Tibial artery (tissue), 4 donors: ENCODE data around the gene FAM124A.

Experiments used
- DNase-seq, 2 donors: peaks; one replicate each; pipeline ENCODE4 v3.0.0-alpha.2; 2019
- H3K27ac ChIP-seq, 2 donors: fragments of 200-600 bp; sonication (generic) in 1 of 2; 1 replicate in 1 of 2; 2 replicates in 1 of 2; pipeline ENCODE4 v1.5.1; 2018 to 2019; ENCODE audit warnings: mild to moderate bottlenecking in 1 of 2
- H3K27me3 ChIP-seq, 2 donors: fragments of 200-600 bp; sonication (generic) in 1 of 2; one replicate each; pipeline versions ENCODE4 v1.5.1 to v1.6.0; 2016 to 2019
- H3K36me3 ChIP-seq, 3 donors: fragments of 200-600 bp; sonication (generic) in 2 of 3; one replicate each; pipeline ENCODE4 v1.5.1; 2016 to 2019; ENCODE audit warnings: mild to moderate bottlenecking in 2 of 3
- H3K4me1 ChIP-seq, 4 donors: fragments of 200-600 bp; sonication (generic) in 2 of 4; 1 replicate in 3 of 4; 2 replicates in 1 of 4; pipeline ENCODE4 v1.5.1; 2016 to 2019
- H3K4me3 ChIP-seq, 2 donors: fragments of 200-600 bp; sonication (generic) in 1 of 2; 1 replicate in 1 of 2; 2 replicates in 1 of 2; pipeline ENCODE4 v1.5.1; 2018 to 2019; ENCODE audit warnings: mild to moderate bottlenecking in 2 of 2
- H3K9me3 ChIP-seq, 3 donors: fragments of 200-600 bp; sonication (generic) in 1 of 3; one replicate each; pipeline ENCODE4 v1.5.1; 2016 to 2019
- intact Hi-C: fragments of 100-400 bp; cut with DNase I; formaldehyde crosslinking; loops from one replicate; pipeline ENCODE4 v1.15.0; 2023; ENCODE audit warnings: low total_unique reads
- TF ChIP-seq, protein P1 (sequence below), 2 experiments: fragments of 200-600 bp in 1 of 2; fragments of 450-650 bp in 1 of 2; IDR thresholded peaks; one replicate each; pipeline ENCODE4 v1.5.1; 2017 to 2019; ENCODE audit warnings: antibody characterized with exemption in 2 of 2, mild to moderate bottlenecking in 1 of 2, moderate library complexity in 1 of 2

The FAM124A gene

GRCh38 chr13:51321836-51322235 is 99.6 kb downstream of the FAM124A start:
- TF ChIP-seq, protein P1, sequence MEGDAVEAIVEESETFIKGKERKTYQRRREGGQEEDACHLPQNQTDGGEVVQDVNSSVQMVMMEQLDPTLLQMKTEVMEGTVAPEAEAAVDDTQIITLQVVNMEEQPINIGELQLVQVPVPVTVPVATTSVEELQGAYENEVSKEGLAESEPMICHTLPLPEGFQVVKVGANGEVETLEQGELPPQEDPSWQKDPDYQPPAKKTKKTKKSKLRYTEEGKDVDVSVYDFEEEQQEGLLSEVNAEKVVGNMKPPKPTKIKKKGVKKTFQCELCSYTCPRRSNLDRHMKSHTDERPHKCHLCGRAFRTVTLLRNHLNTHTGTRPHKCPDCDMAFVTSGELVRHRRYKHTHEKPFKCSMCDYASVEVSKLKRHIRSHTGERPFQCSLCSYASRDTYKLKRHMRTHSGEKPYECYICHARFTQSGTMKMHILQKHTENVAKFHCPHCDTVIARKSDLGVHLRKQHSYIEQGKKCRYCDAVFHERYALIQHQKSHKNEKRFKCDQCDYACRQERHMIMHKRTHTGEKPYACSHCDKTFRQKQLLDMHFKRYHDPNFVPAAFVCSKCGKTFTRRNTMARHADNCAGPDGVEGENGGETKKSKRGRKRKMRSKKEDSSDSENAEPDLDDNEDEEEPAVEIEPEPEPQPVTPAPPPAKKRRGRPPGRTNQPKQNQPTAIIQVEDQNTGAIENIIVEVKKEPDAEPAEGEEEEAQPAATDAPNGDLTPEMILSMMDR (IDR thresholded peaks at IDR 0.05) = no peak
- peaks cover 0 to 24% (median 9%) of the 10 kb centered on the region in 4 donors for H3K4me1 ChIP-seq
- no peak for DNase-seq
- intact Hi-C loops = no loop called here
- no peaks in the 10 kb centered on the region for H3K27me3 ChIP-seq
- no peak overlapping the region for H3K4me3 ChIP-seq
- H3K27ac ChIP-seq = peak overlapping the region in 1 of 2 donors; percentile 15
- H3K36me3 ChIP-seq = no peaks in the 10 kb centered on the region
- no peaks in the 10 kb centered on the region for H3K9me3 ChIP-seq

GRCh38 chr13:51322826-51323225 is 100.6 kb downstream of the FAM124A start:
- TF ChIP-seq, protein P1 (IDR thresholded peaks at IDR 0.05) = no peak
- intact Hi-C loops = no loop called here

GRCh38 chr13:51323824-51324511 is 101.8 kb downstream of the FAM124A start:
- intact Hi-C loops = no loop called here

More at GRCh38 chr13:51322826-51323225, 100.6 kb downstream of the FAM124A start:
- no peaks in the 10 kb centered on the region for H3K36me3 ChIP-seq
- no peak for DNase-seq
- H3K27me3 ChIP-seq = no peaks in the 10 kb centered on the region
- no peaks in the 10 kb centered on the region for H3K9me3 ChIP-seq
- peaks cover 0 to 17% (median 8%) of the 10 kb centered on the region in 4 donors for H3K4me1 ChIP-seq
- H3K27ac ChIP-seq = no peak overlapping the region
- no peak overlapping the region for H3K4me3 ChIP-seq

GRCh38 chr13:51324714-51325420 is 102.7 kb downstream of the FAM124A start:
- no peak for DNase-seq

More at GRCh38 chr13:51323824-51324511, 101.8 kb downstream of the FAM124A start:
- Histone ChIP-seq H3K4me3 (no peak overlapping the region), H3K9me3 (no peaks in the 10 kb centered on the region), H3K4me1 (peaks cover 0 to 17% (median 8%) of the 10 kb centered on the region in 4 donors), H3K36me3 (no peaks in the 10 kb centered on the region), H3K27me3 (no peaks in the 10 kb centered on the region), H3K27ac (no peak overlapping the region)
- TF ChIP-seq, protein P1 (IDR thresholded peaks at IDR 0.05) = no peak
- DNase-seq = no peak

DNA sequence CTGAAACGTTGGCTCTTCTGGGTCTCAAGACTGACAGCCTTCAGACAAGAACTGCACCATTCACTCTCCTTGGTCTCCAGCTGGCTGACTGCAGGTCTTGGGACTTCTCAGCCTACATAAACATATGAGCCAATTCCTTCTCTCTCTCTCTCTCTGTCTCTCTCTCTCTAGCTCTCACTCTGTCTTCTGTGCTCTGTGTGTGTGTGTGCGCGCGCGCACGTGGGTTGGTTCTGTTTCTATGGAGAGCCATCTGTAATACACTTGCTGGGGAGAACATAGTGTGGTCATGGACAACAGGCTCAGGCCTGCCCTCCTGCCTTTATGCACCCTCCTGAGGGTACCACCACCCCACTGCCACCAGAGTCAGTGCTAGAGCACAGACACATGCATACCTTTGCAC is 103.6 kb downstream of the FAM124A start:
- intact Hi-C loops = no loop called here
- no peak for DNase-seq
- TF ChIP-seq, protein P1 (IDR thresholded peaks at IDR 0.05) = no peak
- no peak overlapping the region for H3K27ac ChIP-seq
- H3K9me3 ChIP-seq = no peaks in the 10 kb centered on the region
- peaks cover 0 to 15% (median 7%) of the 10 kb centered on the region in 4 donors for H3K4me1 ChIP-seq
- H3K27me3 ChIP-seq = no peaks in the 10 kb centered on the region
- no peak overlapping the region for H3K4me3 ChIP-seq
- no peaks in the 10 kb centered on the region for H3K36me3 ChIP-seq

More at GRCh38 chr13:51324714-51325420, 102.7 kb downstream of the FAM124A start:
- Histone ChIP-seq H3K9me3 (no peaks in the 10 kb centered on the region), H3K36me3 (no peaks in the 10 kb centered on the region), H3K4me3 (no peak overlapping the region), H3K27me3 (no peaks in the 10 kb centered on the region), H3K27ac (no peak overlapping the region), H3K4me1 (peaks cover 0 to 17% (median 8%) of the 10 kb centered on the region in 4 donors)
- intact Hi-C loops = no loop called here
- TF ChIP-seq, protein P1 (IDR thresholded peaks at IDR 0.05) = no peak
